Middle frontal gyrus (tissue), 1 donor: Measurements from ENCODE around the gene USP36.

Experiments used
- DNase-seq: peaks from one replicate; pipeline ENCODE4 v3.0.0-alpha.2; 2015; ENCODE audit warnings: low spot score; ENCODE audit errors: extremely low spot score

The USP36 gene

DNA sequence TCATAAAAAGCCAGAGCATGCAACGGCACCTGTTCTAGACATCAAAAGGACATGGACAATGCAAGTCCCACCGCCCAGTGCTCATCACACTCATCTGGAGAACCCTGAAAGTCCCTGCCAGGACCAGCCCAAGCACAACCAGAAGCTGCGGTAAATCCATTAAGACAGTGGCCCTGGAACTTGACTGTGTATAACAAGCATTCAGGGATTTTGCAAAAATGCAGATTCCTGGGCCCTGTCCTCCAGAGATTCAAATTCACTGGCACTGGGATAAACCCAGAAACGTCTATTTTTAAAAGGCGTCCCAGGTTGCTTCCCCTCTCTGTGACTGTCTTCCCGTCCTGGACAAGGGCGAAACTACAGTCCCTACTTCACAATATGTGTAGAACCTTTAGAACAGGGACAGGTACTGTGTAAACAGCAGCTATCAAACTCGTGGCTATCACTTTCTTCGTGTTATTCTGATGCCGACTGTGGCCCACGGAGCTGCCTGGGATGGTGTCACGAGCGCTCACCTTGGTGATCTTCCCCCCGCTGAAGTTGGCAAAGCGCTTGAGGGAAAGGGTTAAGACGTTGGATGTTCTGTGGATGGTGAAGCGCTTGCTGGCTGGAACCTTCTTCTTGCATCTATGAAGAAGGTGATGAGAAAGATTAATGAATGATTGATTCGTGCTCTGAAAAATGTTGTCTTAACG is 22.3 kb downstream of the USP36 start:
- DNase-seq: no peak

DNA sequence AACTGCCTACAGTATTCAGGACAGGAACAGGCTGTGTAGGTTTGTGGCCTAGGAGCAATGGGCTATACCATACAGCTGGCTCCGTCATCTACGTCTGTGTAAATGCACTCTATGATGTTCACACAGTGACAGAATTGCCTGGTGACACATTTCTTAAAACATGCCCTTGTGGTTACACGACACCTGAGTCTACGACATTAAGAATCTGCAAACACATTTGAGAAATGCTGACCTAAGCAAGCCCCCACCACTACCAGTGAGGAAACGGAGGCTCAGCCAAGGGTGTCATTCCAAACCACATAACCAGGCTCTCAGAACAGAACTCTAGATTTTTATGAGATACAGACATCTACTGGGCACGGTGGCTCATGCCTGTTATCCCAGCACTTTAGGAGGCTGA is 23.5 kb downstream of the USP36 start:
- no peak for DNase-seq

DNA sequence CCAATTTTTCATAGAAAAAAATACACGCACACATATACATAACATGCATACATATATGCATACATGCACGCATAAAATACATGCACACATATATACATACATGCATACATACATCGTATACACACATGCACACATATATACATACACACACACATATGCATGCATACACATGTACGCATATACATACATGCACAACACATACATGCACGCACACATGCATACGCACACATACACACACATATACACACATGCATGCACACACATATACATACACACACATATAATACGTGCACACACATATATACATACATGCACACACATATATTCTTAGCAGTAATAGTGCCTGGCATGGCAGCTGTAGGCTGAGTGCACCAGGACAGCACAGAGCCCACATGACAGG is 24.9 kb downstream of the USP36 start:
- no peak for DNase-seq

DNA sequence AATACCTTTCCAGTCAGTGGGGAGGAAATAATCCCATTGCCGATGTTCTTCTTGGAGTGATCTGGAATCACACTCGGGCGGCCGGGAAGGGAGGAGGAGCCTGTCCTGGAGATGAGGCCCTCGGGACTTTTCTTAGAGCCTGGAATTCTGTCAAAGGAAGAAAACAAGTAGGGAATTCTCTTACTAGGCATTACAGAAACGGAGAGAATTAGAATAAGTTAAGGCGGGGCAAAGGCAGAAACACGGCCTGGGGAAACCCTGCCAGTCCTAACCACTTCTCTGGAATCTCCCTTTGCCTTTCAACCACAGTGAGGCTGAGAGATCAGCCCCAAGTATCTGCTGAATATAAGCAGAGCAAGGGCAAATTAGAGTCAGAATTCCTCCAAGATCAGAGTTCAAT is 27.8 kb downstream of the USP36 start:
- no peak for DNase-seq

DNA sequence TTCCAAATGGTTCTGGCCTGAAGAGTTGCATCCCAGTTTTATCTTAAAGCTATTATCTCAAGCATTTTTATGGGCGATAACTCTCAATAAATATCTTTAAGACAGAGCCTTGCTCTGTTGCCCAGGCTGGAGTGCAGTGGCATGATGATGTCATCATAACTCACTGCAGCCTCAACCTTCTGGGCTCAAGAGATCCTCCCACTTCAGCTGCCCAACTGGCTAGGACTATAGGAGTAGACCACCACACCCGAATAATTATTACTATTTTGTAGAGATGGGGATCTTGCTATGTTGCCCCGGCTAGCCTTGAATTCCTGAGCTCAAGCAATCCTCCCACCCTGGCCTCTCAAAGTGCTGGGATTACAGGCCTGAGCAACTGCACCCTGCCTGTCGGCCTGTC is 32.5 kb downstream of the USP36 start:
- DNase-seq: no peak

DNA sequence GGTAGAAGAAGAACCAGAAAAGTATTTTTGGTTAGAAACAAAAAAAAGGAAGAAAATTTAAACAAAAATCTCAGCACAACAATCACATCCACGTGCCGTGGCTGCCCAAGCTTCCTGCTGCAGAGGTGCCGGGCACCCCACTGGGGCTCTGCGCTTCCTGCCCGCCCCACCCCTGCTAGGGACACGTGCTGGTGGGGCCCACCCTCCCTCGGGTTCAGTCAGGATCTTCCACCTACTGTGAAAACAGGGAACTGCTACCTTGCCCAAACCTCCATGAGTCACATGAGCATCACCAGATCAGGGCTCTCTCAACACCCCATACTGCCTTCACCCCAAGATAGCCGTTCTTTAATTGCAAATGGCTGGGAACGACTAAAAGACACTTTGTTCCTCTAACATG is 34.2 kb downstream of the USP36 start:
- no peak for DNase-seq

DNA sequence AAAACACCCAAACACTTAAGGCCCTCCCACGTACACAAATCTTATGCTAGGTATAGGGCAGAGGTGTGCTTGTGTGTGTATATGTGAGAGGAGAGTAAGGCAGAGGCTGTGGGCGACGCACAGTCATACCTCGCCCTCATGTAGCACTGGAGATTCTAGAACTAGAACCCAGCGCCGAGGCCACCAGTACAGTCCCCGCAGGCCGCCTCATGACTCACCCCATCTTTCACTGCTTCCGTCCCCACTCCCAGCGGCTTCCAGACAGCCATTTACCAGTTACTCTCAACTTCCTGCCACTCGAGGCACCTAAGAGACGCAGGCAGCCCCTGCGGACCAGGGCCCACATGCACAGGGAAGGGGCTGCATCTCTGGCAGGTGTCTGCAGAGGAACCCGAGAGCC is 35.3 kb downstream of the USP36 start:
- no peak for DNase-seq

DNA sequence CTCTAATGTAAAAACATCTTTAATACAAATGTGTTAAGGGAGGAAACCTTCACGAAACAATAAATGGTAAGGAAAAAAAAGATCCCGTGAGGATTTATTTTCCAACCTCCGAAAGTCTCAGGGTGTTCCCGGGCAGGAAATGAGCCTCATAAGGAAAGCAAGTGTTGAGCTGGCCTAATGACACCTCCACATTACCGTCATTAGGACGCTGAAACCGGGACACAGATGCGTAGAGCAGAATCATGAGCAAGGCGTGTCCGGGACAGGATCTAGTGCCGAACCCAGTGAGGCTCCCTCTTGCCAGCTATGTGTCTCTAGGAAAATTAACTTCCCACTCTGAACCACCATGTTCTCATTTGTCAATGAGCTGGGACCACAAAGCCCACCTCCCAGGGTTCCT is 35.8 kb downstream of the USP36 start:
- DNase-seq: no peak

DNA sequence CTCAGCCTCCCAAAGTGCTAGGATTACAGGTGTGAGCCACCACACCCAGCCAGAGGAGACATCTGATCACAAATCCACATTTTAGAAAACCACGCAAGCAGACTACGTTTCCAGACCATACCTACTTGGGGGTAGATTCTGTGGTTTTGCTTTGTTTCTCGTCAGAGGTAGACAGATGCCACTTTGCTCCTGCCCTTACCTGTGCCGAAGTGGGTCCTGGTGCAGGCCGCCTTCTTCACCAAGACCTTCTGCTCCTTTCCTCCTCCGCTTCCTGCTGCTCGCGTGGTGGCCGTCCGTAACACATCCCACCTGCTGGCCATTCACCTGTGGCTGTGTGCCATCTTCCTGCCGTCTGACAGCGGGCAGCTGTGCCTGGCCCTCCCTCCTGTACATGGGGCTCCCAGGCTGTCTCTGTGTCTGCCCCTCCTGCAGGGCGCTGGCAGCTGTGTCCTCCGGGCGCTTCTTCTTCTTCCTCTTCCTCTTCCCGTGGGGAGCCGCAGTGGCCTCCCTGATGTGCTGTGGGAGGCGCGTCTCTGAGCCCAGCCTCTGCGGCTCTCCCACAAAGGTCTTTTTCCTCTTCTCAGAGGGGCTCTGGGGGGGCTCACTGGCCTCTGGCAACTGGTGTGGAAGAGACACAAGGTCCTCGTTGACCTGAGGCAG is 37.3 kb downstream of the USP36 start:
- DNase-seq: no peak

DNA sequence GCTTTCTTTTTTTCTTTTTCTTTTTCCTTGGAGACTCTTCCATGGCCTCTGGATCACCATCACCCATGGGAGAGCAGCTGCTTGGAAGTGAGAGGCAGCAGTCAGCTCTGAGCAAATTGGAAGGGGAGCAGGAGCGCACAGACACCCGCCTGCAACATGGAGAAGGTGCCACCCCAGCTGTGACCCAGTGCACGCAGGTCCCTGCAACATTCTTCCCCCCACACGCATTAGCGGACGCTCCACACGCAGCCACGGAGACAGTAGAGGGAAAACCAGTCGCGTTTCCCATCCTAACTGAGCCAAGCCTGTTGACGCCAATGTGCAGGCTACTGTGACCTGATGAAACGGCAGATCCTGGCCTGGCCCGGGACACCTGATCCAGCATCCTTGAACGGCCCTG is 38.2 kb downstream of the USP36 start:
- DNase-seq: no peak

DNA sequence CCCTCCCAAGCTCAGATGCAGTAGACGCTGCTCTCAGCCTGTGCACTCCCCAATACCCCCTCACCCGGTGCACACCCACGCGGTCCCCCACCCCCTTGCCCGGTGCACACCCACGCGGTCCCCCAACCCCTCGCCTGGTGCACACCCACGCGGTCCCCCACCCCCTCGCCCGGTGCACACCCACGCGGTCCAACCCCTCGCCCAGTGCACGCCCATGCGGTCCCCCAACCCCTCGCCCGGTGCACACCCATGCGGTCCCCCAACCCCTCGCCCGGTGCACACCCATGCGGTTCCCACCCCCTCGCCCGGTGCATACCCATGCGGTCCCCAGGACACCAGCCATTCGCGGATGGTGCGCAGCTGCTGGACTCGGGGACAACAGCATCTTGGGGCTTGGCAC is 38.6 kb downstream of the USP36 start:
- DNase-seq: no peak

DNA sequence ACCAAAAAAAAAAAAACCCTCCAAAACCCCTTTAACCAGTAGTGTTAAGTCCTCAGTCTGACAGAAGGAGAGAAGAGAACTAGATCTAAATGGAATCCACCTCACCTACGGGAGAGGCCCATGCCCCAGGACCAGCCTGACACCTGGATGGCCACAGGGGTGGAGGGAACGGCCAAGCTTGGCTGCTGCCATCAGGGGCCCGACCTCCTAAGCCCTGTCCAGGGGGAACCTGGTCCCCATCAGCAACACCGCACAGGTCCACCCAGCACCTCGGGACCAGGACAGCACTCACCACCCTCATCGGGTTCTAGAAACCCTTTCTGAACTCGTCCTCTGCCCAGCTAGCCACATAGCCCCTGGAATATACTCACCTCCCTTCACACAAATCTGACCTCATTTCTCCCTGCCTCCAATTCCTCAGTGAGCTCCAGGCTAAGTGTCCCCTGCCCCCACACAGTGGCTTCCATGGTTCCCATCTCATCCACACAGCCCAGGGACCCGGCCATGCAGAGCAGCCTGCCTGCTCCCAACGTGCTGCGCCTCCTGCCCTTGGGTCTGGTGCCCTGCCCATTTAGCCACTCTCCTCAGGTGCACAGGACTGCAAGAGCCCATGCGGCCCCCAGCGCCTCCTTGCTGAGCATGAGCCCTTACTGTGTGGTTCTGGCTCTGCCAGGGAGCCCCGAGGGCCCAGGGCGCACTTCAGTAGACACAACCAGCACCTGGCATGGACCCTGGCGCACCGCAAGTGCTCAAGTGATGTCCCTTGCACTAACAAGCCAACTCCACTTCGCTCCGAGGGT is 40.3 kb downstream of the USP36 start:
- DNase-seq: no peak

DNA sequence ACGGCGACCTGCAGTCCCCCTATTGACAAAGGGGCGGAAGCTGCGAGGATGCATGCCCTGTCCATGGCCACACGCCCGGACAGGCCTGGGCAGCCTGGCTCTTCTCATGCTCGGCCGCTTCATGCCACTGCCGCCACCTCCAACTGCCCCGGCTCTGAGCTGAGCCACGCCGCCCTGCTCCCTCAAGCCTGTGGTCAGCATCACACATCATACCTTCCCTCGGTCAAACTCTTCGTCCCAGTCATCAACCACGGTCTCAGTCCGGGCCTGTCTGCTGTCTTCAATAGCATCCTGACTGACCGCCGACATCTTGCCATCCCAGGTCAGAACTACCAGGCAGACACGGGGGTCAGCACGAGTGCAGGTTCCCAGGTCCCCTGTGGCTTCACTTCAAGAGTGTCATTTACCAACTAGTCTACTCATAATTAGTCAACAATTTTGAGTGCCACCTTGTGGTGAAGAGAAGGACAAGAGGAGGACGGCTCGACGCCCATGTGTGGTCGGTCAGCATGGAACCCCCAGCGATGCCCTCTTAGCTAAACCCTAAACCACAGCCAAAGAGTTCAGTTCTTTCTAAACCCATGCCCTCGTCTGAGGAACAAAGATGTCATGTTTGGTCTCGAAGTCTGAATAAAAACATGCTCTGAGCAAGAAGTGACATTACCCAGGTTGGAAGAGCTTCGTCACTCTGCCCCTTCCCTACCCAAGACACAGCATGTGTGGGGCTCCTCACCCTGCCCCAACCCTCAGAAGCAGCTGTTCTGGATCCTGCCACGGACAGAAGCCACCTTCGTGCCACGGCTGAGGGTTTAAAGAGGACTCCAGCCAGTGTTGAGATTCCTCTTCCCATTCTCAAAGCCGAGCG is 41.7 kb downstream of the USP36 start:
- no peak for DNase-seq

DNA sequence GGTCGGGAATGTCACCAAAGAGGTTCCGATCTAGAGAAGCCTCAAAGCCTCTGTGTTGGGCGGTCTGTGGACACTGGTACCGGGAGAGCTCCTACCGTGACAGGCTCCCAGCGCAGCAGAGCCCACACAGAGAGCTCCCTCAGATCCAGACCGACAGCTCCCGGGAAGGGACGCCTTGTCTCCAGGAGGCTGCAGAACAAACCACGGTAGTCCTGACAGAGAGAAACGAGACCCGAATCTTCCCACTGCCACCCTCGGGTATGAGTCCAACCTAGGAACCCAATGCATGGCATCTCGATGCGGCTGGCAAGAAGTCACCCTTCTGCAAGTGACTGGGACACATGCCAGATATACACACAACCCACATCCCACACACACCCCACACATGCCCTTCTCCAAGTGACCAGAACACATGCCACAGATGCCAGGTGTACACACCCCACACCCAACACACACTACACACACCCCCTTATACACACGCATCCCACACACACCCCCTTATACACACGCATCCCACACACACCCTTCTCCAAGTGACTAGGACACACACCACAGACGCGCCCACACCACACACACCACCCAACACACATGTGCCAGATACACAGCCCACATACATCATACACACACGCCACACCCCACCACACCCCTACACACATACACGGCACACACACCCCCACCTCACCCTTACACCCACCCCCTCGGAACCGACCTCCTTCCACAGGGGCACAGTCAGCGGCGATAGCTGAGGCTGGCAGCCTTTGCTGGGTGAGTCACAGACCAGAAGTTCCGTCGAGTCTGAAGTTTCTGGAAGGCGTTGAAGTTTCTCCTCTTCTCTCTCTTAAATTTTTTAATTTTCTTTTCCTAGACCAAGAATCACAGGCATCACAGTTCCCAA is 42.7 kb downstream of the USP36 start:
- DNase-seq: no peak

DNA sequence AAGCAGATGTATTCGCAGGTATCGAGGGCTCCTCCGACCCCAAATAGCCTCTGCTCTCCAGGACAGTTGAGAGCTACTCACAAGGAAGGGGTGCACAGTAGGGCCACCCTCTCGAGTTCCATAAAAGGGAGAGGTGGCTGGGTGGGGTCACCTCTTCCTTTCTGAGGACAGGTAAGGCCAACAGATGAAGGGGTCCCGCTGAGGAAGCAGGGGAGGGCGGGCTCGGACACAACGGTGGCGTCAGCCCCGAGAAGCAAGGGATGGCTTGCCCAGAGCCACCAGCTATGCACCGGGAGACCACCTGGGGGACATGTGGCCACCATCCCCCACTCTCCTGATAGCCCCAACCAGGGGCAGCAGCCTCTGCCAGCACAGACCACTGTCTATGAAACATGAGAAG is 43.4 kb downstream of the USP36 start:
- no peak for DNase-seq

DNA sequence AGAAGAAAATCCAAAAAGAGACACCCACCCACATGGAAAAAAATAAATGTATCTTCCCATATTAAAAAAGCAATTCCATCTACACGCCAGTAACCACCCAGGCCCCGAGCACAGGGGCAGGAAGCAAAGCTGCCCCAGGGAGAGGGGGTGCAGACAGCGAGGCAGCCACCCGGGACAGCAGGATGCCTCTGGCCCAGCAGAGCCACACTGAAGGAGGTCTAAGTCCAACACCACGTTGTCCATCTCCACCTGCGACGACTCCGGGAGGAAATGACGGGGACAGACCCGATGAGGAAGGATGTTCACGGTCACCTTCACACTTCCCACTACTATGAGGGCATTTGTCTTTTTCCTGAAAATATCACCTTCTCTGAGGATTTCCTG is 44.1 kb downstream of the USP36 start:
- DNase-seq: no peak

DNA sequence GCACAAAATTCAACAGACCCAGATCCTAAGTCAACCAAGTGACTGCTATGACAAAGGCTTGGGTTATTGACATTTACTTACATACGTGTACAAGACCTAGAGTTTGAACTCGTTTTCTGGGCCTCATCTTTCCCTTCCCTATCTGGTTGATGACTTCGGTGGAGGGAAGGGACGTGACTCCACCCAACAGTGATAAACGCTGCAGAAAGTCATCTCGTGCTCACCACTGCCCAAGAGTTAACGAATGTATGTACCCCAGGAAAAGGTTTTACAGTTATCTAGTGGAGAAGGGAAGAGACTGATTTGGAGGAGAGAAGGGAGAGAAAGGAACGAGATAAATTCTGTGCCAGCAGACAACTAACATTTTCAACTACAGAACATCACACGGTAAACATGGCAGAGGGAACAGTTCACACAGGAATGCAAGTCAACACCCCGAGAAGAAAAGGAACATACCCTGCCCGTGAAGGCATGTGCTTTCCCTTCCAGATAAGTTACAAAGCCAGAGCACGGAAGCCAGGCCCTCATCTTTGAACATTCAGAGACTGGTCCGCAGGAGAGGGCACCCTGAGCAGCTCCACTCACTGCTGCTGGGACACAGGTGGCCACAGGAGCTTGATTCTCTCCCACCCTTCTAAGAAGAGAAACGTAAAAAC is 44.6 kb downstream of the USP36 start:
- no peak for DNase-seq

DNA sequence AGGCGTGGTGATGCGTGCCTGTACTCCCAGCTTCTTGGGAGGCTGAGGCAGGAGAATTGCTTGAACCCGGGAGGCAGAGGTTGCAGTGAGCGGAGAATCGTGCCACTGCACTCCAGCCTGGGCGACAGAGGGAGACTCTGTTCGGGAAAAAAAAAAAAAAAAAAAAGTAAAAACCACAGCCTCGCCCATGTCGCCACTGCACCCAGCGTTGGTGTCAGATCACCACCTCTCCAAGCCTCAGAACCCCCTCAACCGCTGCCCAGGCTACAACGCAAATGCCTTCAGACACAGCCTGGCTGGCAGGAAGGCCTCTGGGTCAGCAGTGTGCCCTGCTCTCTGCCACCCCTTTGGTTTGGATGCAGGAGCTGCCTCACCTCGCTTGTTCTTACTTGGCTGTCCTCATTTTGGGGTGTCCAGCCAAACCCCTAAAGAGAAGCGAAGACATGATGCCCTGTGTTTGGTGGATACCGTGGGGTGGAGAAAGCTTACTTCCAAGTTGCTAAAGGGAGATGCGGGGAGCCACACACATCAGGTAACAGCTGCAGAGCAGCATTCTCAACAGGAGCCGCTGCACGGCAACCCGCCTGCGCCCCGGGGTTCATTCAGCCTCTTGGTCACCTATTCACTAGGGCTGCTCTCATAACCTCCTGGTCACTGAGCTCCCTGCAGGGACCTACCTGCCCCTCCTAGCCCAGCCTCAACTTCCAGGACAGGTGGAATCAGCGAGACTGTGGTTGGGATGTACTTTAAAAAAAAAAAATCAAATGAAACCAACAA is 45.6 kb downstream of the USP36 start:
- no peak for DNase-seq

DNA sequence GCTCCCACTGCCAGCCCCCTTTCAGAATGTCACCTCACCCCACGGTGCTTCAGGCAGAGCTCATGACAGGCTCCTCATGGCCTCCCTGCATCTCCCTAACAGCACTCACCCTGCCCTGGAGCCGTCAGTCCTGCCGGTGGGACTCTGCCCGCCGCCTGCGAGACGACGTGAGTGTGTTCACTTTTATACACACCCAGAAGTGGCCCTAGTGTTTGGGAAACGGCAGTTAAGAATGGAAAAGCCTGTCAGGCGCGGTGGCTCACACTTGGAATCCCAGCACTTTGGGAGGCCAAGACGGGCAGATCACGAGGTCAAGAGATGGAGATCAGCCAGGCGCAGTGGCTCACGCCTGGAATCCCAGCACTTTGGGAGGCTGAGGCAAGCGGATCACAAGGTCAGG is 46.2 kb downstream of the USP36 start:
- no peak for DNase-seq
